ENCODE data around the gene SERTAD1. TPM values are rescaled to one million over a fixed set of nuclear protein-coding genes. Genes with fewer than 3 reads are reported as not detected.

The SERTAD1 gene
- total RNA-seq, 1 experiment from 2014 or later = 8.6 TPM

- no peaks in the 10 kb centered on the region for H3K27me3 Mint-ChIP-seq (ENCODE audit: insufficient read depth, unreplicated experiment)
- H3K27ac Mint-ChIP-seq (ENCODE audit: unreplicated experiment) = no peak overlapping the region
- Histone ChIP-seq H3K9me3 (no peaks in the 10 kb centered on the region), H3K36me3 (ENCODE audit: control insufficient read depth, insufficient read depth, low read length) (no peaks in the 10 kb centered on the region), H3K4me1 (peaks cover 15% of the 10 kb centered on the region), H3K4me3 (ENCODE audit: low read depth, low read length) (no peak overlapping the region), H3K27me3 (replicated peaks; ENCODE audit: control insufficient read depth, insufficient read depth, low read length) (no peaks in the 10 kb centered on the region)
- no peaks in the 10 kb centered on the region for H3K36me3 Mint-ChIP-seq (ENCODE audit: insufficient read depth, unreplicated experiment)
- POLR2A ChIA-PET = no interaction called here
- peaks cover 19% of the 10 kb centered on the region for H3K4me1 Mint-ChIP-seq (ENCODE audit: low read depth, unreplicated experiment)
- no peak for DNase-seq
- no TSS peak for BruUV-seq (replicated peaks)
- H3K4me3 Mint-ChIP-seq (ENCODE audit: unreplicated experiment) = no peak overlapping the region
- no peaks in the 10 kb centered on the region for H3K9me3 Mint-ChIP-seq (ENCODE audit: unreplicated experiment)
- intact Hi-C loops (cut with micrococcal nuclease; ENCODE audit: unreplicated experiment) = no loop called here
- CTCF ChIA-PET = interaction anchor here (1.6 kb wide), 1 partner anchor 25 kb away, joined by 4 read pairs; no protein-coding TSS in a partner anchor
- no peak for TF ChIP-seq CTCF (IDR thresholded peaks at IDR 0.05; ENCODE audit: insufficient read depth in 1 of 2, low read depth in 1 of 2, low read length in 1 of 2, severe bottlenecking in 1 of 2, unreplicated experiment in 1 of 2)
Measured at GRCh38 chr19:40395956-40396355, 29.8 kb downstream of the SERTAD1 start.

DNA sequence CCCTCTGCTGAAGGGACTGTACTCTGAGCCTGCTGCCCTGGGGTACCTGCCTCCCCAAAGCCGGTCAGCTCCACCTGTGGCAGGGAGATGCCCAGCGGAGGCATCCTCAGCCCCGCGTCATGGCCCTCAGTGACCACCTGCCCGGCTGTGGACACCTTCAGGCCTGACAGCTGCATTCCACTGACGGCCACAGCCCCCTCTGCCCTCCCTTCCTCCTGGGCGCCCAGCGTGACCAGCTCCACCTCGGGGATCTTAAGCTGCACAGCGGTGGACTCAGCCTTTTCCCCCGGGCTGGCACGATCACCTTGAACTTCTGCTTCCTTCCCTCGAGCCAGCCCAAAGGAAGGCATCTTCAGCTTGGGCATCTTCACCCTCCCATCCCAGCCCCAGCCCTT, 31.0 kb downstream of the SERTAD1 start:
- Histone ChIP-seq H3K4me1 (peaks cover 15% of the 10 kb centered on the region), H3K36me3 (ENCODE audit: control insufficient read depth, insufficient read depth, low read length) (no peaks in the 10 kb centered on the region), H3K9me3 (no peaks in the 10 kb centered on the region), H3K4me3 (ENCODE audit: low read depth, low read length) (no peak overlapping the region), H3K27me3 (replicated peaks; ENCODE audit: control insufficient read depth, insufficient read depth, low read length) (no peaks in the 10 kb centered on the region)
- ChIA-PET CTCF (interaction anchor here (0.6 kb wide), 1 partner anchor 12 kb away, joined by 4 read pairs; no protein-coding TSS in a partner anchor), POLR2A (no interaction called here)
- Mint-ChIP-seq H3K36me3 (ENCODE audit: insufficient read depth, unreplicated experiment) (no peaks in the 10 kb centered on the region), H3K4me1 (ENCODE audit: low read depth, unreplicated experiment) (peaks cover 18% of the 10 kb centered on the region), H3K4me3 (ENCODE audit: unreplicated experiment) (no peak overlapping the region), H3K27me3 (ENCODE audit: insufficient read depth, unreplicated experiment) (no peaks in the 10 kb centered on the region), H3K9me3 (ENCODE audit: unreplicated experiment) (no peaks in the 10 kb centered on the region), H3K27ac (ENCODE audit: unreplicated experiment) (no peak overlapping the region)
- BruUV-seq (replicated peaks) = no TSS peak
- no peak for TF ChIP-seq CTCF (IDR thresholded peaks at IDR 0.05; ENCODE audit: insufficient read depth in 1 of 2, low read depth in 1 of 2, low read length in 1 of 2, severe bottlenecking in 1 of 2, unreplicated experiment in 1 of 2)
- intact Hi-C loops (cut with micrococcal nuclease; ENCODE audit: unreplicated experiment) = no loop called here
- no peak for DNase-seq

DNA sequence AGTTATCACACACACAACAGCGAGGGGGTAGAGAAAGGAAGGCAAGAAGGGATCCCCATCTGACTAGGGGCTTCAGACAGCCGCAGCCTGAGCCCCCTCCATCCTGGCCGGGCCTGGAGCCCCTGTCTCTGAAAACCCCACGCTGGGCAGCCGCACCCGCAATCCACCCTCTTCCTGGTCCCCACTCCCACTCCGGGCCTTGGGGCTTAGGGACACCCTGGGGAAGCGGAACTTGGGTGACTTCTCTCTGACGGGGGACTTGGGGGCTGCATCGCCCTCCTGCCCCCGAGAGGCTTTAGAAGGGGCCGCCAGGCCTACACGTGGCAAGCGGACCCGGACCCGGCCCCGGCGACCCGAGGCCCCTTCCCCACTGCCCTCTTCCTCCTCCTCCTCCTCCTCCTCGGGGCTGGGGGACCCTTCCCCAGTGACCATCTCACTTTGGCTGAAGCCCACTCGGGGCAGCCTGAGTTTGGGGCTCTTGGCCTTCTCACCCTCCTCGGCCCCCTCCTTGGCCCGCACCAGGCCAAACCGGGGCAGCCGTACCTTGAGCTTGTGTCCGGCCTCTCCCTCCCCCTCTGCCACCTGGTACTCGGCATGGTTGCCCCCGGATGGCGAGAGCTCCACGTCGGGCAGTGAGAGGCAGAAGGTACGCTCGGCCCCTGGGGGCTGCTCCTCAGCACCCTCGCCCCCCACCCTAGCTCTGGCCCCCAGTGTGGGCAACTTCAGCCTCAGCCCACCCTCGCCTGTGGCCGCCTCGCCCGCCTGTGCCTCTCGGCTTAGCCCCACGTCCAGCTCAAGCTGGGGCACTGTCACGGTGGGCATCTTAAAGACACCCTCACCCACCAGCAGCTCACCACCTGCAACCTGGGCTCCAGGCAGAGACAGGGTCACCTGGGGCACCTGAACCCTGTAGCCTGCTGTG, 31.6 kb downstream of the SERTAD1 start:
- CTCF ChIA-PET = interaction anchor here (0.6 kb wide), 1 partner anchor 13 kb away, joined by 4 read pairs; no protein-coding TSS in a partner anchor
- H3K4me3 ChIP-seq (ENCODE audit: low read depth, low read length) = no peak overlapping the region
- no peak overlapping the region for H3K4me3 Mint-ChIP-seq (ENCODE audit: unreplicated experiment)
- no peaks in the 10 kb centered on the region for H3K27me3 ChIP-seq (replicated peaks; ENCODE audit: control insufficient read depth, insufficient read depth, low read length)
- POLR2A ChIA-PET = no interaction called here
- H3K36me3 Mint-ChIP-seq (ENCODE audit: insufficient read depth, unreplicated experiment) = no peaks in the 10 kb centered on the region
- peak overlapping the region; percentile 20 for H3K27ac Mint-ChIP-seq (ENCODE audit: unreplicated experiment)
- H3K9me3 ChIP-seq = no peaks in the 10 kb centered on the region
- no peaks in the 10 kb centered on the region for H3K27me3 Mint-ChIP-seq (ENCODE audit: insufficient read depth, unreplicated experiment)
- no peak for TF ChIP-seq CTCF (IDR thresholded peaks at IDR 0.05; ENCODE audit: insufficient read depth in 1 of 2, low read depth in 1 of 2, low read length in 1 of 2, severe bottlenecking in 1 of 2, unreplicated experiment in 1 of 2)
- H3K4me1 ChIP-seq = peaks cover 15% of the 10 kb centered on the region
- no peak for DNase-seq
- no peaks in the 10 kb centered on the region for H3K36me3 ChIP-seq (ENCODE audit: control insufficient read depth, insufficient read depth, low read length)
- H3K9me3 Mint-ChIP-seq (ENCODE audit: unreplicated experiment) = no peaks in the 10 kb centered on the region
- peaks cover 11% of the 10 kb centered on the region for H3K4me1 Mint-ChIP-seq (ENCODE audit: low read depth, unreplicated experiment)
- intact Hi-C loops (cut with micrococcal nuclease; ENCODE audit: unreplicated experiment) = no loop called here
- no TSS peak for BruUV-seq (replicated peaks)

Measured in Caco-2 (cell line).